Panc1 (cell line): ENCODE measurements around the gene SCO2. TPM values are rescaled to one million over a fixed set of nuclear protein-coding genes. Genes with fewer than 3 reads are reported as not detected.
A peak's percentile ranks its signal among the peaks of the same experiment; 100 is the strongest.

Experiments used
- ATAC-seq: fragments of 200-7000 bp; cut with Tn5 transposase; 2 replicates; pipeline ENCODE4 v1.9.1; 2020; ENCODE audit warnings: mild to moderate bottlenecking, moderate library complexity
- BruUV-seq: library from RNA; stranded (reverse); fragments of 400-500 nt; replicated peaks from 2 replicates; lab custom pipeline; 2021; lab: Mats Ljungman, UMichigan
- CTCF ChIA-PET: fragments of 300-600 bp; sonication (Branson Sonifier 250); formaldehyde crosslinking; loops from one replicate; lab custom pipeline; 2022; ENCODE audit warnings: antibody characterized with exemption; lab: Charles Lee
- POLR2A ChIA-PET: fragments of 300-600 bp; sonication (Branson Sonifier 250); formaldehyde crosslinking; loops from one replicate; lab custom pipeline; 2022; ENCODE audit warnings: antibody characterized with exemption; lab: Charles Lee
- DNase-seq: peaks from one replicate; pipeline ENCODE4 v3.0.0-alpha.2; 2010; ENCODE audit warnings: low read depth, low spot score
- H3K27ac ChIP-seq: 2 replicates; pipeline ENCODE4 v1.5.1; 2011; ENCODE audit warnings: mild to moderate bottlenecking, low read length, inconsistent platforms
- H3K27me3 ChIP-seq: fragments of 200-500 bp; sonication (Bioruptor generic); 2 replicates; pipeline ENCODE4 v1.6.0; 2014; ENCODE audit warnings: low read length, inconsistent platforms; ENCODE audit not compliant: control insufficient read depth, insufficient read depth
- H3K36me3 ChIP-seq: fragments of 200-500 bp; sonication (Bioruptor generic); 2 replicates; pipeline ENCODE4 v1.5.1; 2014; ENCODE audit warnings: inconsistent platforms, mild to moderate bottlenecking, low read length, moderate library complexity; ENCODE audit not compliant: control insufficient read depth, insufficient read depth
- H3K4me1 ChIP-seq: 2 replicates; pipeline ENCODE4 v1.5.1; 2011; ENCODE audit warnings: inconsistent platforms, mild to moderate bottlenecking, low read length, moderate library complexity; ENCODE audit not compliant: control insufficient read depth, insufficient read depth
- H3K4me3 ChIP-seq, 2 experiments: 2 replicates each; pipeline ENCODE4 v1.5.1; 2011 to 2012; ENCODE audit warnings: low read depth in 2 of 2, low read length in 2 of 2, mild to moderate bottlenecking in 2 of 2, inconsistent platforms in 1 of 2, moderate library complexity in 1 of 2
- H3K9me3 ChIP-seq: fragments of 200-500 bp; sonication (Bioruptor generic); 2 replicates; pipeline ENCODE4 v1.5.1; 2014; ENCODE audit warnings: low read depth, mild to moderate bottlenecking, inconsistent platforms, low read length, moderate library complexity; ENCODE audit not compliant: control insufficient read depth, insufficient read depth
- POLR2AphosphoS5 ChIP-seq: IDR thresholded peaks from 2 replicates; pipeline ENCODE4 v1.6.1; 2012; ENCODE audit warnings: mild to moderate bottlenecking, low read depth, low read length, moderate library complexity
- SIN3A ChIP-seq: IDR thresholded peaks from 2 replicates; pipeline ENCODE4 v1.6.1; 2012; ENCODE audit warnings: low read depth, mild to moderate bottlenecking, low read length, moderate library complexity, borderline replicate concordance; ENCODE audit not compliant: insufficient read depth
- TCF7L2 ChIP-seq: IDR thresholded peaks from 2 replicates; pipeline ENCODE4 v1.6.1; 2011; ENCODE audit warnings: mild to moderate bottlenecking, low read depth, low read length, inconsistent platforms
- in situ Hi-C: cut with HindIII; loops from 2 replicates; pipeline ENCODE4 v1.10.0; 2016; ENCODE audit warnings: low sequenced_read_pairs, low pct_unique_long_range_greater_than_20kb
- intact Hi-C: fragments of 100-400 bp; cut with micrococcal nuclease; formaldehyde crosslinking; loops from one replicate; pipeline ENCODE4 v1.10.0; 2022; ENCODE audit not compliant: unreplicated experiment
- total RNA-seq: library from RNA; stranded (reverse); gene quantifications from one replicate; pipeline ENCODE4 v1.2.1, GENCODE V29; 2021; ENCODE audit not compliant: unreplicated experiment
- TF ChIP-seq, protein P1 (sequence below): fragments of 450-650 bp; IDR thresholded peaks from 2 replicates; pipeline ENCODE4 v1.5.1; 2017; ENCODE audit warnings: mild to moderate bottlenecking
- TF ChIP-seq, protein P2 (sequence below), 2 experiments: IDR thresholded peaks; 2 replicates each; pipeline ENCODE4 v1.6.1; 2011 to 2012; ENCODE audit warnings: low read depth in 2 of 2, control low read depth in 1 of 2, low read length in 1 of 2, mild to moderate bottlenecking in 1 of 2, moderate library complexity in 1 of 2; ENCODE audit not compliant: insufficient read depth in 1 of 2

SCO2 gene
- total RNA-seq, 1 experiment from 2014 or later, result 14.2 TPM

DNA sequence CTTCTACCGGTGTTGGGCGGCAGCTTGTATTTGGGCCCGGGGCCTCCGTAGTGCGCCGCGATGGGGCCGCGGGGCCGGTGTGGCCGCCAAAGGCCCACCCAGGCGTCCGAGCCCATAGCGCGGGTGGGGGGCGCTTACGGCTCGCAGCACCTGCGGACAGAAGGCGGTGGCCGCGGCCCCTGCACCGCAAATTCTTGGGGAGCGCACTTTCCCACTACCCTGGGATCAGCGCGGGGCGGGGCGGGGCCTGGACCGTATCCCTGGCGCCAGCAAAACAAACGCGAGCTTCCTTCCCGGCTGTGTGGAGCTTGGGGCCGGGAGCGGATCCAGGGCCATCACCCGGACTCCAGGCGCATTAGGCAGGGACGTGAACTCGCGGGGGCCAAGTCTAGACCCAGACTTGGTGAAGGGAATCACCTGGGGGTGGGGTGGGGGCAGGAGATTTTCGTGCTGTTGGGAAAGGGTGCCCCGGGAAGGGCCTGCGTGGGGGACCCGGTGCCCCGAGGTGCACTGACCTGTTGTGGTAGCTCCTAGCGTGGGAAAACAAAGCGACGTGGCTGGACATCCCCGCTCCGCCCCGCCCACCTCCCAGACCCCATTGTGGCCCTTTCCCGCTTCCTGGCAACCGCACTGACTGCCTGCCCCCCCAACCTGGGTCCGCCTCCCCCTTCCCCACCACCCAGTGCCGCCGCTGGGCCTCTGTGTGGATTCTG is 6.7 kb upstream of the SCO2 start:
- DNase-seq, result no peak
- no peaks in the 10 kb centered on the region; the same call in 1 of the 2 replicates for H3K36me3 ChIP-seq
- ATAC-seq, result peak; percentile 54
- no peaks in the 10 kb centered on the region for H3K9me3 ChIP-seq
- peaks cover 6% of the 10 kb centered on the region for H3K4me1 ChIP-seq
- in situ Hi-C loops, result no loop called here
- no TSS peak for BruUV-seq
- no peaks in the 10 kb centered on the region for H3K27me3 ChIP-seq
- H3K4me3 ChIP-seq, result peak overlapping the region; percentile 56 to 79
- TF ChIP-seq SIN3A, result no peak
- 0 out of 2 replicates have a peak, but pooled peaks have one; percentile 13 for TF ChIP-seq POLR2AphosphoS5
- intact Hi-C loops, result no loop called here
- ChIA-PET CTCF (no interaction called here), POLR2A (interaction anchor here (0.5 to 0.7 kb wide), 2 partner anchors 80 to 162 kb away, joined by 4 to 15 read pairs; no protein-coding TSS in a partner anchor)
- H3K27ac ChIP-seq, result peak overlapping the region; percentile 57

DNA sequence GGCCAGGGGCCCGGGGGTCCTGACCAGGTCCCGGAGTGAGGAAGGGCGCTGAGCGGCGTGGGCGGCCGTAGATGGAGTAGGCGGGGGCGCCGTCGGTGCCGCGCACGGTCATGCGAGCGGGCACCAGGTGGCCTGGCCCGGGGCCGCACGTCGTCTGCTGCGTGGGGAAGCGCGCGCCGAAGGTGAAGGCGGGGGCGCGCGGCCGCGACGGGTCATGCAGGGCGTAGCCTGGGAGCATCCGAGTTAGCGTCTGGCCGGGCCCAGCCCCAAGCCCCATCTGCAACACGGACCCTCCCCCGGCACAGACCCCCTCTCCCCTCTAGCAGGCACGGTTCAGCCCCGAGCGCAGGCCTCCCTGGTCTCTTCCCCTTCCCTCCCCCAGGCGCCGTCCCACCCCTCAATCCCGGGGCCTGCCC is 6.2 kb upstream of the SCO2 start:
- ChIA-PET CTCF (no interaction called here), POLR2A (interaction anchor here (0.7 kb wide), 1 partner anchor 163 kb away, joined by 15 read pairs; no protein-coding TSS in a partner anchor)
- TF ChIP-seq, protein P1, sequence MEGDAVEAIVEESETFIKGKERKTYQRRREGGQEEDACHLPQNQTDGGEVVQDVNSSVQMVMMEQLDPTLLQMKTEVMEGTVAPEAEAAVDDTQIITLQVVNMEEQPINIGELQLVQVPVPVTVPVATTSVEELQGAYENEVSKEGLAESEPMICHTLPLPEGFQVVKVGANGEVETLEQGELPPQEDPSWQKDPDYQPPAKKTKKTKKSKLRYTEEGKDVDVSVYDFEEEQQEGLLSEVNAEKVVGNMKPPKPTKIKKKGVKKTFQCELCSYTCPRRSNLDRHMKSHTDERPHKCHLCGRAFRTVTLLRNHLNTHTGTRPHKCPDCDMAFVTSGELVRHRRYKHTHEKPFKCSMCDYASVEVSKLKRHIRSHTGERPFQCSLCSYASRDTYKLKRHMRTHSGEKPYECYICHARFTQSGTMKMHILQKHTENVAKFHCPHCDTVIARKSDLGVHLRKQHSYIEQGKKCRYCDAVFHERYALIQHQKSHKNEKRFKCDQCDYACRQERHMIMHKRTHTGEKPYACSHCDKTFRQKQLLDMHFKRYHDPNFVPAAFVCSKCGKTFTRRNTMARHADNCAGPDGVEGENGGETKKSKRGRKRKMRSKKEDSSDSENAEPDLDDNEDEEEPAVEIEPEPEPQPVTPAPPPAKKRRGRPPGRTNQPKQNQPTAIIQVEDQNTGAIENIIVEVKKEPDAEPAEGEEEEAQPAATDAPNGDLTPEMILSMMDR, result no peak
- TF ChIP-seq, protein P2, sequence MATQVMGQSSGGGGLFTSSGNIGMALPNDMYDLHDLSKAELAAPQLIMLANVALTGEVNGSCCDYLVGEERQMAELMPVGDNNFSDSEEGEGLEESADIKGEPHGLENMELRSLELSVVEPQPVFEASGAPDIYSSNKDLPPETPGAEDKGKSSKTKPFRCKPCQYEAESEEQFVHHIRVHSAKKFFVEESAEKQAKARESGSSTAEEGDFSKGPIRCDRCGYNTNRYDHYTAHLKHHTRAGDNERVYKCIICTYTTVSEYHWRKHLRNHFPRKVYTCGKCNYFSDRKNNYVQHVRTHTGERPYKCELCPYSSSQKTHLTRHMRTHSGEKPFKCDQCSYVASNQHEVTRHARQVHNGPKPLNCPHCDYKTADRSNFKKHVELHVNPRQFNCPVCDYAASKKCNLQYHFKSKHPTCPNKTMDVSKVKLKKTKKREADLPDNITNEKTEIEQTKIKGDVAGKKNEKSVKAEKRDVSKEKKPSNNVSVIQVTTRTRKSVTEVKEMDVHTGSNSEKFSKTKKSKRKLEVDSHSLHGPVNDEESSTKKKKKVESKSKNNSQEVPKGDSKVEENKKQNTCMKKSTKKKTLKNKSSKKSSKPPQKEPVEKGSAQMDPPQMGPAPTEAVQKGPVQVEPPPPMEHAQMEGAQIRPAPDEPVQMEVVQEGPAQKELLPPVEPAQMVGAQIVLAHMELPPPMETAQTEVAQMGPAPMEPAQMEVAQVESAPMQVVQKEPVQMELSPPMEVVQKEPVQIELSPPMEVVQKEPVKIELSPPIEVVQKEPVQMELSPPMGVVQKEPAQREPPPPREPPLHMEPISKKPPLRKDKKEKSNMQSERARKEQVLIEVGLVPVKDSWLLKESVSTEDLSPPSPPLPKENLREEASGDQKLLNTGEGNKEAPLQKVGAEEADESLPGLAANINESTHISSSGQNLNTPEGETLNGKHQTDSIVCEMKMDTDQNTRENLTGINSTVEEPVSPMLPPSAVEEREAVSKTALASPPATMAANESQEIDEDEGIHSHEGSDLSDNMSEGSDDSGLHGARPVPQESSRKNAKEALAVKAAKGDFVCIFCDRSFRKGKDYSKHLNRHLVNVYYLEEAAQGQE (IDR thresholded peaks at IDR 0.05; ENCODE audit: insufficient read depth in 1 of 2, low read depth in 2 of 2, low read length in 1 of 2), result no peak
- TF ChIP-seq POLR2AphosphoS5, result no peak
- TF ChIP-seq TCF7L2, result no peak
- TF ChIP-seq SIN3A, result no peak
- DNase-seq (no peak), ATAC-seq (peak; percentile 27)
- Histone ChIP-seq H3K36me3 (no peaks in the 10 kb centered on the region; the same call in 1 of the 2 replicates), H3K9me3 (no peaks in the 10 kb centered on the region), H3K27me3 (no peaks in the 10 kb centered on the region), H3K27ac (peak overlapping the region; percentile 91), H3K4me1 (peaks cover 7% of the 10 kb centered on the region), H3K4me3 (peak overlapping the region; percentile 56 to 79)
- BruUV-seq, result no TSS peak
- intact Hi-C loops, result no loop called here
- in situ Hi-C loops, result no loop called here
